ENCODE data around the gene ABCC9.

DNA sequence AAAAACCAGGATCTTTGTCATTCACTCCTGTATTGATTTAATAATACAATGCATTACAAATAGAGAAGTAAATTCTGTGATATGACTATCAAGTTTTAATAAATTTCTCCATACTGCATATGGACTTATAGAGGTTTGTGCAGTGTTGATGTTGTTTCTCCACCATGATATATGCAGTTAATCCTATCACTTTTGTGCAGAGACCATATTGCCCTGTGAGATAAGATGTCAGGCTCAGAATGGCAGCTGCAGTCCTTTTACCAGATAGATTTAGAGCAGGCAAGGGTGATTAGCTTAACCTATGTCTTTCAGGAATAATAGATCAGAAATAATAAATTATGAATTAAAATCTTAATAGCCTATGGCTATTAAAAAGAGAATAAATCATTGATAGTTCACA lies 128.1 kb downstream of the ABCC9 start:
- no peak for TF ChIP-seq ZFX (IDR thresholded peaks at IDR 0.05)
- TF ChIP-seq, protein P1, sequence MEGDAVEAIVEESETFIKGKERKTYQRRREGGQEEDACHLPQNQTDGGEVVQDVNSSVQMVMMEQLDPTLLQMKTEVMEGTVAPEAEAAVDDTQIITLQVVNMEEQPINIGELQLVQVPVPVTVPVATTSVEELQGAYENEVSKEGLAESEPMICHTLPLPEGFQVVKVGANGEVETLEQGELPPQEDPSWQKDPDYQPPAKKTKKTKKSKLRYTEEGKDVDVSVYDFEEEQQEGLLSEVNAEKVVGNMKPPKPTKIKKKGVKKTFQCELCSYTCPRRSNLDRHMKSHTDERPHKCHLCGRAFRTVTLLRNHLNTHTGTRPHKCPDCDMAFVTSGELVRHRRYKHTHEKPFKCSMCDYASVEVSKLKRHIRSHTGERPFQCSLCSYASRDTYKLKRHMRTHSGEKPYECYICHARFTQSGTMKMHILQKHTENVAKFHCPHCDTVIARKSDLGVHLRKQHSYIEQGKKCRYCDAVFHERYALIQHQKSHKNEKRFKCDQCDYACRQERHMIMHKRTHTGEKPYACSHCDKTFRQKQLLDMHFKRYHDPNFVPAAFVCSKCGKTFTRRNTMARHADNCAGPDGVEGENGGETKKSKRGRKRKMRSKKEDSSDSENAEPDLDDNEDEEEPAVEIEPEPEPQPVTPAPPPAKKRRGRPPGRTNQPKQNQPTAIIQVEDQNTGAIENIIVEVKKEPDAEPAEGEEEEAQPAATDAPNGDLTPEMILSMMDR (conservative IDR thresholded peaks at IDR 0.05): no peak

Data from C4-2B (cell line).